Keratinocyte (primary cell): ENCODE results near the gene HOXA7.

Experiments
- EZH2 ChIP-seq: IDR thresholded peaks from one replicate; pipeline ENCODE4 v1.6.1; 2012; ENCODE audit warnings: inconsistent platforms, mild to moderate bottlenecking, low read length, moderate library complexity
- TF ChIP-seq, protein P1 (sequence below), 3 experiments: IDR thresholded peaks in 1 of 3; conservative IDR thresholded peaks in 1 of 3; optimal IDR thresholded peaks in 1 of 3; 2 replicates in 2 of 3; 3 replicates in 1 of 3; pipeline versions ENCODE3 to v1.5.1; 2011; ENCODE audit warnings: low read length in 3 of 3, mild to moderate bottlenecking in 3 of 3, moderate library complexity in 2 of 3, control low read depth in 1 of 3, inconsistent platforms in 1 of 3; ENCODE audit not compliant: insufficient read depth in 2 of 3; ENCODE audit errors: extremely low read depth in 1 of 3

DNA sequence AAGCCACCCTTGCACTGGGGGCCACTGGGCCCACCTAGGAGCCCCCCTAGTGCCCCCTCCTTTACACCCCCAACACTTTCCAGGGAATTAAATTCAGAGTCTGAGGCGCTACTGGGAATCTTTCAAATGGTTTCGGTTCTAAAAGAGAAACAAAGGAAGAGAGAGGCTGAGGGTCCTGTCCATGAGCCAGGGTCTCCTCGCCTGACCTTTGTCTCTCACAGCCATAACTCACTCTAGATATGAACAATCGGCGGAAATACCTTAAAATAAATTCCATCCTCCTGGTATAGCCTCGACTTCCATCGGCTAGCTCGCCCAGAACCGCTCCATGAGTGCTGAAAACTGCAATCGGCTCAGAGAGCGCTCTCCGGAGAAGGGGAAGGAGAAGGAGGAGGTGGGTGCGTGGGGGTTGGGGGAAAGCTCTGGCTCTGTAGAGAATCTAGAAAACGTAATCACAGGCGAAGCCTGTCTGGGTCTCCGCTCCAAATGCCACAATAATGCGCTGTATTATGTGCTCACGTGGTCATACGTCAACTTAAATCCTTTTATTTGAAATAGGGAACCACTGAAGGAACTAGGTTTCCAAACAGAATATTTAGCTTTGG is 38.5 kb downstream of the HOXA7 start:
- TF ChIP-seq, protein P1, sequence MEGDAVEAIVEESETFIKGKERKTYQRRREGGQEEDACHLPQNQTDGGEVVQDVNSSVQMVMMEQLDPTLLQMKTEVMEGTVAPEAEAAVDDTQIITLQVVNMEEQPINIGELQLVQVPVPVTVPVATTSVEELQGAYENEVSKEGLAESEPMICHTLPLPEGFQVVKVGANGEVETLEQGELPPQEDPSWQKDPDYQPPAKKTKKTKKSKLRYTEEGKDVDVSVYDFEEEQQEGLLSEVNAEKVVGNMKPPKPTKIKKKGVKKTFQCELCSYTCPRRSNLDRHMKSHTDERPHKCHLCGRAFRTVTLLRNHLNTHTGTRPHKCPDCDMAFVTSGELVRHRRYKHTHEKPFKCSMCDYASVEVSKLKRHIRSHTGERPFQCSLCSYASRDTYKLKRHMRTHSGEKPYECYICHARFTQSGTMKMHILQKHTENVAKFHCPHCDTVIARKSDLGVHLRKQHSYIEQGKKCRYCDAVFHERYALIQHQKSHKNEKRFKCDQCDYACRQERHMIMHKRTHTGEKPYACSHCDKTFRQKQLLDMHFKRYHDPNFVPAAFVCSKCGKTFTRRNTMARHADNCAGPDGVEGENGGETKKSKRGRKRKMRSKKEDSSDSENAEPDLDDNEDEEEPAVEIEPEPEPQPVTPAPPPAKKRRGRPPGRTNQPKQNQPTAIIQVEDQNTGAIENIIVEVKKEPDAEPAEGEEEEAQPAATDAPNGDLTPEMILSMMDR (optimal IDR thresholded peaks at IDR 0.05 in 1 of 3, IDR thresholded peaks at IDR 0.05 in 1 of 3, conservative IDR thresholded peaks at IDR 0.05 in 1 of 3; ENCODE audit: extremely low read depth in 1 of 3, insufficient read depth in 2 of 3, low read length in 3 of 3), result no peak
- TF ChIP-seq EZH2, result no peak
